Measurements from ENCODE around the gene TOX3. TPM values are rescaled to one million over a fixed set of nuclear protein-coding genes. Genes with fewer than 3 reads are reported as not detected.

TOX3 gene
- total and polyA plus RNA-seq, 2 of the 8 experiments (the other 6 are each of a cell fraction or from before 2014, with no cell fraction given): 16.7 to 31.2 TPM

DNA sequence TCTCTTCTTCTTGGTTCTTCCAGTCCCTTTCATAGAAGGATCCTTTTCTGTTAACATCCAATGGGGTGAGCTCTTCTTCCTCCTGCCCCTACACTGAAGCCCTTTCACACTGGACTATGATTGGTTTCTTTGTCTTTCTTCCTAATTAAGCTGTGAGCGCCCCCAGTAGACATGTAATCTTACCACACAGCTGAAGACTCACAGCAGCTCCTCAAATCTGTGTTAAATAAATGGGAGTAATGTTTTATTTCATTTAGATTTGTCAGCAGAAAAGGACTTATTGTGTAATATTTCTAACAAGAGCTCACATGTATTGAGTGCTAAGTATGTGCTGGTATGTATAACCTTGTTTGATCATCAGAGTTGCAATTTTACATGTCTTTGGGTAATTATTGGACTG is 55.7 kb downstream of the TOX3 start:
- ChIA-PET CTCF (ENCODE audit: partially characterized antibody) (interaction anchor here (0.9 to 1.4 kb wide), 6 partner anchors 9 to 421 kb away, joined by 3 to 7 read pairs (median 4); no protein-coding TSS in a partner anchor), POLR2A (ENCODE audit: partially characterized antibody) (interaction anchor here (1.1 kb wide), 1 partner anchor 10 kb away, joined by 3 read pairs; no protein-coding TSS in a partner anchor)
- peaks cover 0 to 6% of the 10 kb centered on the region in 2 experiments for H4K20me1 ChIP-seq (replicated peaks in 1 of 2; ENCODE audit: control insufficient read depth in 1 of 2, insufficient read depth in 2 of 2, low read length in 2 of 2)
- H3K9ac ChIP-seq (replicated peaks in 1 of 4; ENCODE audit: extremely low read depth in 1 of 4, low read depth in 3 of 4, low read length in 3 of 4): no peak overlapping the region
- 85% methylated on average over 1 of the region's 1 CpG; no CpG with 5 or more reads in 1 of the 2 experiments for WGBS, 2 experiments (ENCODE audit: extremely low coverage in 1 of 2, insufficient coverage in 1 of 2, insufficient read length in 1 of 2, insufficient replicate concordance in 2 of 2, low coverage in 1 of 2, low lambda C conversion rate in 2 of 2, missing lambda C conversion rate in 1 of 2)
- H2BK15ac ChIP-seq (ENCODE audit: low read length): no peak overlapping the region
- peaks cover 6% of the 10 kb centered on the region; the same call in 1 of the 2 replicates for H3K79me1 ChIP-seq (ENCODE audit: low read depth, low read length)
- H3K4me2 ChIP-seq (ENCODE audit: insufficient read depth in 1 of 2, low read depth in 2 of 2, low read length in 2 of 2): no peak overlapping the region
- no peaks in the 10 kb centered on the region for H3K9me3 ChIP-seq (ENCODE audit: insufficient read depth in 2 of 2, low read depth in 1 of 2, low read length in 1 of 2)
- peaks cover 0 to 83% of the 10 kb centered on the region in 2 experiments; a peak in 3 of 4 replicates for H3K79me2 ChIP-seq (ENCODE audit: control insufficient read depth in 1 of 2, insufficient read depth in 2 of 2, low read length in 2 of 2)
- no peak overlapping the region for H2AFZ ChIP-seq (ENCODE audit: low read length)
- no peak for TF ChIP-seq TBP (IDR thresholded peaks at IDR 0.05; ENCODE audit: low read depth, low read length)
- TF ChIP-seq TAF1 (IDR thresholded peaks at IDR 0.05; ENCODE audit: low read depth, low read length): no peak
- TF ChIP-seq RAD21 (IDR thresholded peaks at IDR 0.05 in 1 of 2, conservative IDR thresholded peaks at IDR 0.05 in 1 of 2; ENCODE audit: low read depth in 2 of 2, low read length in 2 of 2): peak; percentile 28 to 47
- TF ChIP-seq, protein P1, sequence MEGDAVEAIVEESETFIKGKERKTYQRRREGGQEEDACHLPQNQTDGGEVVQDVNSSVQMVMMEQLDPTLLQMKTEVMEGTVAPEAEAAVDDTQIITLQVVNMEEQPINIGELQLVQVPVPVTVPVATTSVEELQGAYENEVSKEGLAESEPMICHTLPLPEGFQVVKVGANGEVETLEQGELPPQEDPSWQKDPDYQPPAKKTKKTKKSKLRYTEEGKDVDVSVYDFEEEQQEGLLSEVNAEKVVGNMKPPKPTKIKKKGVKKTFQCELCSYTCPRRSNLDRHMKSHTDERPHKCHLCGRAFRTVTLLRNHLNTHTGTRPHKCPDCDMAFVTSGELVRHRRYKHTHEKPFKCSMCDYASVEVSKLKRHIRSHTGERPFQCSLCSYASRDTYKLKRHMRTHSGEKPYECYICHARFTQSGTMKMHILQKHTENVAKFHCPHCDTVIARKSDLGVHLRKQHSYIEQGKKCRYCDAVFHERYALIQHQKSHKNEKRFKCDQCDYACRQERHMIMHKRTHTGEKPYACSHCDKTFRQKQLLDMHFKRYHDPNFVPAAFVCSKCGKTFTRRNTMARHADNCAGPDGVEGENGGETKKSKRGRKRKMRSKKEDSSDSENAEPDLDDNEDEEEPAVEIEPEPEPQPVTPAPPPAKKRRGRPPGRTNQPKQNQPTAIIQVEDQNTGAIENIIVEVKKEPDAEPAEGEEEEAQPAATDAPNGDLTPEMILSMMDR (IDR thresholded peaks at IDR 0.05; ENCODE audit: control extremely low read depth in 1 of 3, insufficient read depth in 1 of 3, low read depth in 1 of 3, low read length in 3 of 3): peak in 1 of 3 experiments; percentile 8; a peak in 2 of 4 replicates
- TF ChIP-seq RBBP5 (IDR thresholded peaks at IDR 0.05; ENCODE audit: borderline replicate concordance, low read depth, low read length): no peak
- H3K14ac ChIP-seq (ENCODE audit: insufficient read length): no peak overlapping the region
- H2BK12ac ChIP-seq (ENCODE audit: low read depth, low read length): no peak overlapping the region
- no peaks in the 10 kb centered on the region for H3K23me2 ChIP-seq (ENCODE audit: low read depth, low read length)
- H4K8ac ChIP-seq (ENCODE audit: extremely low read depth, insufficient read depth, low read length): no peak overlapping the region
- no peak overlapping the region for H3K56ac ChIP-seq (replicated peaks; ENCODE audit: insufficient read length, low read depth, low read length)
- no peak overlapping the region for H2BK20ac ChIP-seq (ENCODE audit: low read length)
- no peaks in the 10 kb centered on the region for H3K27me3 ChIP-seq (replicated peaks in 1 of 4; ENCODE audit: control insufficient read depth in 3 of 4, extremely low read depth in 1 of 4, insufficient read depth in 3 of 4, low read length in 3 of 4)
- H4K91ac ChIP-seq (replicated peaks; ENCODE audit: insufficient read length, low read length): no peak overlapping the region
- DNase-seq (ENCODE audit: low read depth in 1 of 2, low spot score in 2 of 2) (no peak), FAIRE-seq (no peak)
- H3K36me3 ChIP-seq (ENCODE audit: control insufficient read depth in 2 of 4, insufficient read depth in 4 of 4, low read length in 3 of 4): peaks cover 0 to 5% (median 0%) of the 10 kb centered on the region in 4 experiments; a peak in 1 of 8 replicates
- H4K5ac ChIP-seq (ENCODE audit: insufficient read length, low read depth, low read length): no peak overlapping the region
- H2AK5ac ChIP-seq (ENCODE audit: low read depth, low read length): no peak overlapping the region
- no peak overlapping the region for H3K27ac ChIP-seq (ENCODE audit: low read depth, low read length)
- H2BK5ac ChIP-seq (ENCODE audit: low read depth, low read length): no peak overlapping the region
- no peak overlapping the region for H3K4ac ChIP-seq (replicated peaks; ENCODE audit: insufficient read length, low read depth, low read length)
- H3K18ac ChIP-seq (ENCODE audit: extremely low read depth, low read length): no peak overlapping the region; the same call in 1 of the 2 replicates
- no peaks in the 10 kb centered on the region for H3K4me1 ChIP-seq (replicated peaks in 1 of 4; ENCODE audit: control insufficient read depth in 3 of 4, insufficient read depth in 4 of 4, low read length in 3 of 4)
- no peak overlapping the region for H2BK120ac ChIP-seq (replicated peaks; ENCODE audit: low read depth, low read length)
- no peak overlapping the region for H3K23ac ChIP-seq (ENCODE audit: insufficient read length)
- no peak overlapping the region for H3K4me3 ChIP-seq (ENCODE audit: extremely low read depth in 1 of 4, insufficient read depth in 2 of 4, low read depth in 3 of 4, low read length in 4 of 4)

Data from H1 (cell line).